Measurements from ENCODE around the gene EPAS1.

The EPAS1 gene

DNA sequence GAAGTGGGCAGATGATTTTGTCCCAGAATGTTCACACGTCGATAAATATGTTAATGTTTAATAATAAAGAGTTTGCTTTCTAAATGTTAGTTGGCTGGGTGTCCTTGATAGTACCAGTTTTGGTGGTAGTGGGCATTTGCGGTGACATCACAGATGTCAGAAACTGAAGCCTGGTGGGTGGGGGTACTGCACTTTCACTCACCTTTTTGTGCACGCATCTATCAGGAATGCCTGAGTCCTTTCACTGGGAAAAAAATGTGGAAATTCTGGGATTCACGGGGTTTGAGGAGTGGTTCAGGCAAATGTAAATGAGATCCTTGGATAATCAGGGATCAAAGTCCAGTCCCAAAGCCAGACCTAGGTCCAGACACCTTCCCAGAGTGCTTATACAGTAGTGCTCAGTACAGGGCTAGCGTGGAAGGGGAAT is 3.2 kb downstream of the EPAS1 start:
- no peak for DNase-seq

DNA sequence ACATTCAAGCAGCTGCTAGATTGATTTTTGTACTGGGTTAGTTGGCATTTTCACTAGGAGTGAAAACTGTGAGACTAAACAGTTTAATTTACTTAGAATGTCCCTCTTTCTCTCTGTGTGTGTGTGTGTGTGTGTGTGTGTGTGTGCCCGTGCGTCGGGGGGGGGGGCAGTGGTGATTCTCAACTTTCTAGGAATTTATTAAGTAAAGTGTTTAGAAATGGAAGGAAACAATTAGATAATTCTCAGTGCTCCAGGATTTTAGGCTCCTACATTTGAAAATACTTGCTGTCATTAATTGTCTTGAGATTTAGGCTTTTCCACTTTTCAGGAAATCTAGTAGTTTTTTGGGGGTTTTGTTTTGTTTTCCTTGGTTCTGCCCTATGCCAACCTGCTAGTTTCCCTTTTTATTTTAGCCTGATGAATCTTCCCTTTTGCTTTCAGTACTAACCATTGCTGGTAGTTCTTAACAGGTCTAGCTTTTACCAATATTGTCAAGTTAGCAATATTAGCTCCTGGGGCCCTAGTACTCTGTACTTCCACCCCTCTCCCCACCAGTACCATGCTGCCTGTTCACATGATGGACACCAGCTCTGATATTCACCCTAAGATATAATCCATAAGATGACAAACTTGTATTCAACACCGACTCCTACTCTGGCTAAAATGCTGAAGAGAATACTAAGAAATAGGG is 4.9 kb downstream of the EPAS1 start:
- no peak overlapping the region for H3K4me3 ChIP-seq (ENCODE audit: low read length)

More for the DNA sequence above, 3.2 kb downstream of the EPAS1 start:
- no peak overlapping the region for H3K27ac ChIP-seq (ENCODE audit: low read length)
- no peaks in the 10 kb centered on the region for H3K4me1 ChIP-seq (ENCODE audit: low read length)
- no peaks in the 10 kb centered on the region for H3K36me3 ChIP-seq (replicated peaks; ENCODE audit: insufficient read depth, low read length)
- H3K9ac ChIP-seq (ENCODE audit: low read length), result no peak overlapping the region
- H3K27me3 ChIP-seq (replicated peaks; ENCODE audit: insufficient read depth, low read length), result 0 out of 2 replicates have a peak, but pooled peaks cover 6% of the 10 kb centered on the region
- TF ChIP-seq, protein P1, sequence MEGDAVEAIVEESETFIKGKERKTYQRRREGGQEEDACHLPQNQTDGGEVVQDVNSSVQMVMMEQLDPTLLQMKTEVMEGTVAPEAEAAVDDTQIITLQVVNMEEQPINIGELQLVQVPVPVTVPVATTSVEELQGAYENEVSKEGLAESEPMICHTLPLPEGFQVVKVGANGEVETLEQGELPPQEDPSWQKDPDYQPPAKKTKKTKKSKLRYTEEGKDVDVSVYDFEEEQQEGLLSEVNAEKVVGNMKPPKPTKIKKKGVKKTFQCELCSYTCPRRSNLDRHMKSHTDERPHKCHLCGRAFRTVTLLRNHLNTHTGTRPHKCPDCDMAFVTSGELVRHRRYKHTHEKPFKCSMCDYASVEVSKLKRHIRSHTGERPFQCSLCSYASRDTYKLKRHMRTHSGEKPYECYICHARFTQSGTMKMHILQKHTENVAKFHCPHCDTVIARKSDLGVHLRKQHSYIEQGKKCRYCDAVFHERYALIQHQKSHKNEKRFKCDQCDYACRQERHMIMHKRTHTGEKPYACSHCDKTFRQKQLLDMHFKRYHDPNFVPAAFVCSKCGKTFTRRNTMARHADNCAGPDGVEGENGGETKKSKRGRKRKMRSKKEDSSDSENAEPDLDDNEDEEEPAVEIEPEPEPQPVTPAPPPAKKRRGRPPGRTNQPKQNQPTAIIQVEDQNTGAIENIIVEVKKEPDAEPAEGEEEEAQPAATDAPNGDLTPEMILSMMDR (IDR thresholded peaks at IDR 0.05; ENCODE audit: low read length), result no peak
- no peak for TF ChIP-seq EZH2phosphoT487 (IDR thresholded peaks at IDR 0.05; ENCODE audit: low read length)
- TF ChIP-seq EZH2 (optimal IDR thresholded peaks at IDR 0.05; ENCODE audit: low read depth, low read length), result no peak
- 0 out of 2 replicates have a peak, but pooled peaks cover 2% of the 10 kb centered on the region for H3K79me2 ChIP-seq (ENCODE audit: low read length)
- H3F3A ChIP-seq (ENCODE audit: insufficient read depth, low read length), result no peaks in the 10 kb centered on the region
- no peaks in the 10 kb centered on the region for H3K9me3 ChIP-seq (replicated peaks; ENCODE audit: insufficient read depth, low read length)
- H4K20me1 ChIP-seq (ENCODE audit: insufficient read depth, low read length), result no peaks in the 10 kb centered on the region
- H2AFZ ChIP-seq (ENCODE audit: low read length), result no peak overlapping the region
- H3K4me2 ChIP-seq (ENCODE audit: low read depth, low read length), result no peak overlapping the region
- H3K9me2 ChIP-seq (replicated peaks; ENCODE audit: insufficient read depth, low read length), result no peaks in the 10 kb centered on the region
- H3K4me3 ChIP-seq (ENCODE audit: low read length), result no peak overlapping the region

DNA sequence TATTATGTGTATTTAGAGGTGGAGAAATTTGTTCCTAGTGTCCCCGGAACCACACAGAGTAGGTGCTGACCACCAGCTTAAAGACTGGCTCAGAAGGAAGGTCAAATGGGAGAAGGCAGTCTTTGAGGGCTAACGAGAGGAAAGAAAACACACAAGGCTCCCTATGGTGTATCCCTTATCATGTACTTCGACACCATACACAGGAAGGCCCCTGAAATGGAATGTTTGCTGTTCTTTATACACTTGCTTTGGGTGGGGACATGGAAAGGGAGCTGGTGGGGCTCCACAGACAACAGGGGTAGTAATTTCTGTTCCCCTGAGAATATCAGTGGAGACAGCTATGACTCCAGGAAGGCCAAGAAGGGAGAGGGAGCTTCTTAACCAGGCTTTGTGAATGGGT is 6.0 kb downstream of the EPAS1 start:
- H3K9me2 ChIP-seq (replicated peaks; ENCODE audit: insufficient read depth, low read length), result no peaks in the 10 kb centered on the region
- H3K27me3 ChIP-seq (replicated peaks; ENCODE audit: insufficient read depth, low read length), result 0 out of 2 replicates have a peak, but pooled peaks cover 6% of the 10 kb centered on the region
- no peaks in the 10 kb centered on the region for H3F3A ChIP-seq (ENCODE audit: insufficient read depth, low read length)
- TF ChIP-seq EZH2 (optimal IDR thresholded peaks at IDR 0.05; ENCODE audit: low read depth, low read length) (no peak), EZH2phosphoT487 (IDR thresholded peaks at IDR 0.05; ENCODE audit: low read length) (no peak)
- TF ChIP-seq, protein P1 (IDR thresholded peaks at IDR 0.05; ENCODE audit: low read length), result no peak
- H3K4me3 ChIP-seq (ENCODE audit: low read length), result no peak overlapping the region
- H3K9me3 ChIP-seq (replicated peaks; ENCODE audit: insufficient read depth, low read length), result no peaks in the 10 kb centered on the region
- H3K27ac ChIP-seq (ENCODE audit: low read length), result no peak overlapping the region
- H3K79me2 ChIP-seq (ENCODE audit: low read length), result 0 out of 2 replicates have a peak, but pooled peaks cover 2% of the 10 kb centered on the region
- no peak for DNase-seq
- no peak overlapping the region for H3K9ac ChIP-seq (ENCODE audit: low read length)
- no peaks in the 10 kb centered on the region for H3K4me1 ChIP-seq (ENCODE audit: low read length)
- no peak overlapping the region for H3K4me2 ChIP-seq (ENCODE audit: low read depth, low read length)
- no peaks in the 10 kb centered on the region for H4K20me1 ChIP-seq (ENCODE audit: insufficient read depth, low read length)
- no peak overlapping the region for H2AFZ ChIP-seq (ENCODE audit: low read length)
- H3K36me3 ChIP-seq (replicated peaks; ENCODE audit: insufficient read depth, low read length), result no peaks in the 10 kb centered on the region

More for the DNA sequence above, 4.9 kb downstream of the EPAS1 start:
- no peaks in the 10 kb centered on the region for H3F3A ChIP-seq (ENCODE audit: insufficient read depth, low read length)
- DNase-seq, result no peak
- H3K27ac ChIP-seq (ENCODE audit: low read length), result no peak overlapping the region
- no peak overlapping the region for H3K9ac ChIP-seq (ENCODE audit: low read length)
- no peaks in the 10 kb centered on the region for H3K9me3 ChIP-seq (replicated peaks; ENCODE audit: insufficient read depth, low read length)
- H3K27me3 ChIP-seq (replicated peaks; ENCODE audit: insufficient read depth, low read length), result 0 out of 2 replicates have a peak, but pooled peaks cover 6% of the 10 kb centered on the region
- H2AFZ ChIP-seq (ENCODE audit: low read length), result no peak overlapping the region
- no peaks in the 10 kb centered on the region for H3K36me3 ChIP-seq (replicated peaks; ENCODE audit: insufficient read depth, low read length)
- no peaks in the 10 kb centered on the region for H4K20me1 ChIP-seq (ENCODE audit: insufficient read depth, low read length)
- 0 out of 2 replicates have a peak, but pooled peaks cover 2% of the 10 kb centered on the region for H3K79me2 ChIP-seq (ENCODE audit: low read length)
- TF ChIP-seq EZH2phosphoT487 (IDR thresholded peaks at IDR 0.05; ENCODE audit: low read length), result no peak
- TF ChIP-seq, protein P1 (IDR thresholded peaks at IDR 0.05; ENCODE audit: low read length), result no peak
- TF ChIP-seq EZH2 (optimal IDR thresholded peaks at IDR 0.05; ENCODE audit: low read depth, low read length), result no peak
- no peaks in the 10 kb centered on the region for H3K4me1 ChIP-seq (ENCODE audit: low read length)
- H3K9me2 ChIP-seq (replicated peaks; ENCODE audit: insufficient read depth, low read length), result no peaks in the 10 kb centered on the region
- H3K4me2 ChIP-seq (ENCODE audit: low read depth, low read length), result no peak overlapping the region

Measured in MM.1S (cell line).